CD4-positive, alpha-beta T cell treated with Interleukin-15 for 4 hours (primary cell): ENCODE data around the gene SLC2A13.
"Not testable (repeated sequence)": the region's sequence is repeated elsewhere in the genome, so short reads cannot be mapped to it uniquely, and the experiment has no call there.

Experiments
- DNase-seq: peaks from one replicate; pipeline ENCODE4 v3.0.0-alpha.2; 2020; ENCODE audit warnings: low spot score

SLC2A13 gene

GRCh38 chr12:39867631-39868327, 238.1 kb downstream of the SLC2A13 start:
- DNase-seq, result no peak

DNA sequence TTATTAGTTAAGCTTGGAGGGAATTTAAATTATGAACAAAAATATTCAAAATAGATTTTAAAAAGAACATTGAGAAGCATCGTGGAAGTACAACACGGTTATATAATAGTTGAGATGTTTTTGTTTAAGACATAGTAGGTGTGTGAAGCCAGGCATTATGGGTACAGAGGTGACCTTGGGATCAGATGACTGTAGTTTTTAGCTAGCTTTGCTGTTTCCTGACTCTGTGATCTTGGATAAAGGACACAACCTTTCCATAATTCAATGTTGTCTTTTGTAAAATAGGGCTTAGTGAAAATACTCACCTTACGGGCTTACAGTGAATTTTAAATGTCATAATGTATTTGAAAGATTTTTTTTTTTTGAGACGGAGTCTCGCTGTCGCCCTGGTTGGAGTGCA, 239.7 kb downstream of the SLC2A13 start:
- DNase-seq, result no peak

- DNase-seq, result no peak
Observed at GRCh38 chr12:39860695-39861094, 245.2 kb downstream of the SLC2A13 start.

GRCh38 chr12:39853003-39853402, 252.9 kb downstream of the SLC2A13 start:
- DNase-seq, result no peak

DNA sequence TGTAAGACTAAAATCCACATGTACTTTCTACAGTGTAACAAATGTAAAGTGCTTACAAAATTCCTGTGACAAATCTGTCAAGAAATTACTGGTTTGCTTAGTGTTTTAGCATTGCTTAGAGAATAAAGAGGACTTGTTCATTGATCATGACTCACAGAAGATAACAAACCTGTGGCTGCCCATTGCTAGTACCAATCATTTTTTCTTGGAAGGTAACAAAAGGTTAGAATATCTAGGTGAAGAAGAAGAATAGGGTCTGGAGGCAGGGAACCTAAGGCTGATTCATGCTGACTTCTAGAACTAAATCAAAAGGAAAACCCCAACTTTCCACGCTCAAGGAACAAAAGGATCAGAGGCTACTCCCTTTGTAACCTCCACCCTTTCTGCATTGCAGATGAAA, 253.5 kb downstream of the SLC2A13 start:
- DNase-seq, result no peak

DNA sequence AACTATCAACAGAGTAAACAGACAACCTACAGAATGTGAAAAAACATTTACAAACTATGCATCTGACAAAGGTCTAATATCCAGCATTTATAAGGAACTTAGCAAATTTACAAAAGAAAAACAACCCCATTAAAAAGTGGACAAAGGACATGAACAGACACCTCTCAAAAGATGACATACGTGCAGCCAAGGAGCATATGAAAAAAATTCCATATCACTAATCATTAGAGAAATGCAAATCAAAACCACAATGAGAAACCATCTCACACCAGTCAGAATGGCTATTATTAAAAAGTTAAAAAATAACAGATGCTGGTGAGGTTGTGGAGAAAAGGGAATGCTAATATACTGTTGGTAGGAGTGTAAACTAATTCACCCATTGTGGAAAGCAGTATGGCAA, 257.7 kb downstream of the SLC2A13 start:
- not testable (repeated sequence) for DNase-seq

DNA sequence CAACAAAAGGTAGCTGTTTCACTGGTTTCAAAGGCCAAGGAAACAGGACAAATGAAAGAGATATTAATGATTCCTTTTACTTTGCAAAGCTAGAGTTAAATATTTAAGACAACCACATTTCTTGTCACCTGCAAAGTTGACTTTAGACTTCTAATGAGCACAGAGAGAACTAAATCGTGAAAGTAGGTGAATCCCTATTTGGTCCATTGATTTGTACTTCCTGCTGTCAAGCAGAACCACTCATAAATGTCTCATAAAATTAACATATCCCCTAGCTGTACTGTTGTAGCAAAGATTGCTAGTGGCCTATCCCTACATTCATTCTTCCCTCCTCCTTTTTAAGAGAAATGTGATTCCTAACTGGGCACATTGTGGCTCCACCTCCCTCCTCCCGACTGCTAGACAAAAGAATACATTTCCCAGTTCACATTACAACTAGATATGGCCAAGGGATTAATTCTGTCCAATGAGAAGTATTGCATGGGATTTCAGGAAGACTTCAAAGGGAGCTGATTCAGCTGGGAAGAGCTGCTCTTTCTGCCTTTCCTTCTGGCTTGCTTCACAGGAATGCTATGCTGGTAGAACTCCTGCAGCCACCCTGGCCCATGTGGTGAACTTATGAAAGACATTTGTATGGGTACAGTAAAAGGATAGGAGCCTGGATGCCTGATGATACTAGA, 258.8 kb downstream of the SLC2A13 start:
- no peak for DNase-seq

DNA sequence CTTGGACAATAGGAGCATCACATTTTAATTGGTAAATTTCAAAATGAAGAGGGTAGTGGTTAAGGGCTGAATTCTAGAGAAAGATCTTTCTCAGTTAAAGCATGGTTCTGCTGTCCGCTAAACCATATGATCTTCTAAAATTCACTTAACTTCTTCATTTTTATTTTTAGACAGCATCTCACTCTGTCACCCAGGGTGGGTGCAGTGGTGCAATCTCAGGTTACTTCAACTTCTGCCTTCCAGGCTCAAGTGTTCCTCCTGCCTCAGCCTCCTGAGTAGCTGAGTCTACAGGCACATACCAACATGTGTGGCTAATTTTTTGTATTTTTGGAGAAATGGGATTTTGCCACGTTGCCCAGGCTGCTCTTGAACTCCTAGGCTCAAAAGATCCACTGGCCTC, 259.6 kb downstream of the SLC2A13 start:
- no peak for DNase-seq

GRCh38 chr12:39840422-39840821, 265.5 kb downstream of the SLC2A13 start:
- no peak for DNase-seq

GRCh38 chr12:39839072-39839471, 266.8 kb downstream of the SLC2A13 start:
- DNase-seq, result no peak

DNA sequence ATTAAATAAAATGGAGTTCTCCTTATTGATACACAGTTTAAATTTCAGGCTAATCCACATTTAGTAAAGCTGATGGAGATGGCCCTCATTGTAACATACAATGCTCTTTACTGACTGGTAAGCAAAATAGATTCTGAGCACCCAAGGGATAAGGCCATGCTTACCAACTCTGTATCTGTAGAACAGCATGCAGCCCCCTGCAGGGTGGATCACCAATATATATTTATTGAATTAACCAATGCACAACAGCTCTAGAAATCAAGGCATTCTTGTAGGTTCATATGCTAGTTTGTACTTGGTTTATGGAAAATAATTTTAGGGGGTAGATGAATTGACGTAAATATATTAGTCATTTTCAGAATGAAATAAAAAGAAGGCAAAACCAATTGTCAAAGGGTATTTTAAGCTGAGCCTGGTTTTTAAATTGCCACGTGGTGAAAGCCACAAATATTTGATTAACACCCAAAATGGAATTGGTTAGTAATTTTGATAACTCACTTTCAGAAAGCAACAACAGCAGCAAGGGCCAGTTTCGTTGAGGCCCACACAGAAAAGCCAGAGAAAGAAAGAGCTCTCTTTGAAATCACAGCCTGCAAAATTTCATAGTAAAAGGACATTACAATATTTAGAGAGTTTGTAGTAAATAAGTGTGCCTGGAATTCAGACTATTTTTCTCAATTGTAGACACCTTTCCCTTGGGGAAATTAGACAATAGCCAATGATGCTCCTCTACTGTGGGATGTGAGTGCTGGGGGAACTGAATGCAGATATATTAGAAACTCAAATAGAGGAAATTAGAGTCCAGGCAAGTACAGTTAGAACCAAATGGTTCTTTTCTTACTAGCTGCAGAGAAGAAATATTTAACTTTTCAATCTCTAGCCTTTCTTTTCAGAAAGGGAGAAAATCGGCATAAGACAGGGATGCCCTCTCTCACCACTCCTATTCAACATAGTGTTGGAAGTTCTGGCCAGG, 270.1 kb downstream of the SLC2A13 start:
- no peak for DNase-seq

GRCh38 chr12:39831587-39832315, 274.1 kb downstream of the SLC2A13 start:
- DNase-seq, result no peak

DNA sequence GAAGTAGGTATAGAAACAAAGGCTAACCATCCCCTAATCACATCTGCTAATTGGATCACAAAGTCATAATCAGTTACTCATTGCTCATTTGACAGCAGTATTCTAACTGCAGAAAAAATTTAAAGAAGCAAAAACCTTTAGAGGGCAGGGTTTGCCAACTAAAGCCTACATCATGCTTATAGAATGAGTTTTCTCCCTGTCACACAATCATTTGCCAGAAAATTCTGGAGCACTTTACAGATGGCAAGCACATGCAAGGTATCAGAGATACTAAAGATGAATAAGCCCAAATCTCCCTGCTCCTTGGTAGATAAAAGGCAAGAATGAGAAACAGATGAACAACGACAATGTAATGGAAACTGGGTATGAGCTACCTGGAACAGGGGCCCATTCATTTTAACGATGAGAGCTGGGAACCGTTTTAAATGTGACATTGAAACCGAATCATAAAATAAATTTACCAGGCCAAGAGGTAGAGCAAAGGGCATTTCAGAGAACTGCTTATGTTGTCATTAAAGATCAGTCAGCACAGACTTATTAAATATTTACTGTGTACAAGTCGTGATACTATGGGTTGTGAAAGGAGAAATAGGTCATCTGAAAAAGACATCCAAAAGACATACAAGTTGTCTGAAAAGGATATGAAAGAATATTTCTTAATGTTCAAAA, 274.9 kb downstream of the SLC2A13 start:
- DNase-seq, result no peak

DNA sequence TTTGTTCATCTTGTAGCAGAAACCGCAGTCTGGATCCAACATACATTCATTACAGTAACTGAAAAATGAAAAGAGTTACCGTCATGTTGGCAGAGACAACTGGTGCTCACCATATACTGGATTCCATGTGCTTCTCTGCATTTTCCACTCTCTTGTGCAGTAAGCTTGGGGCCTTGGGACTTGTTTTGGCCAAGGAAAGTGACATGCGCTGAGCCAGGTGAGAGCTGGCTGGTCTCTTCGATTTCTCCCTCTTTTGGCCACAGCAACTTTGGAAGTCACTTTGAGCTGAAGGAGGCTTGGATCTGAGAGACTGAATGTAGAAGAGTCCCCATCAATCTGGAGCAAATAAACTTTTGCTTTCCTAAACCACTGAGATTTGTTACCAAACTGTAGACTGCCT, 275.7 kb downstream of the SLC2A13 start:
- DNase-seq, result no peak

DNA sequence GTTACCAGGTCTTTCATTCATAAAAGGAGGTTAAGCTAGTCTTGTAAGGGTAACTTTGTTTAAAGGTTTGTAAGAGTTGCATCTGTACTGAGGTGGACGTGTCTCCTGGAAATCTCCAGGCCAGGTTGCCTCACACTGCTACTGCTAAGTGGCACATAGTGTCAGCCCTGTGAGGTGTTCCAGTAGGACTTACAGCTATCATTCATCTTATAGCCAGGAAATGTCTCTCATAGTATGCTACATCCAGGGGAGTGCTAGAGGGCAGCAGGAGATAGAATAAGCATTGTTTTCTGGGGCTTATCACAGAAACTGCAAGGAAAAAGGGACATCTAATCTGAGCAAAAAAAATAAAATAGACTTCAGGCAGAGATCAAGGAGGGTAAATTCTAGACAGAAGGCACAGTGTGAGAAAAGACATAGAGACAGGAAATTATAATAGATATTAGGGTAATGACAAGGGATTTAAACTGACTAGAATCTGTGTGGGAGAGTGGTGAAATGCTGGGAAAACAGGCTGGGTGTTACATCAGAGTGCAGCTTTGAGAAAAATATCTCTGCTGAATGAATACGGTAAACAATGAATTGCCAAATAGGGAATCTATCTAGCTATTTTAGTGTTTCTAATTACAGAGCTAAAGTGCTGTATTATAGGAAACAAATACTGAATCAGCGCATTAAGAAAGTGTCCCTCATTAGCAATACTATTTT, 281.2 kb downstream of the SLC2A13 start:
- no peak for DNase-seq

- no peak for DNase-seq
Observed at GRCh38 chr12:39816671-39817185, 289.2 kb downstream of the SLC2A13 start.

DNA sequence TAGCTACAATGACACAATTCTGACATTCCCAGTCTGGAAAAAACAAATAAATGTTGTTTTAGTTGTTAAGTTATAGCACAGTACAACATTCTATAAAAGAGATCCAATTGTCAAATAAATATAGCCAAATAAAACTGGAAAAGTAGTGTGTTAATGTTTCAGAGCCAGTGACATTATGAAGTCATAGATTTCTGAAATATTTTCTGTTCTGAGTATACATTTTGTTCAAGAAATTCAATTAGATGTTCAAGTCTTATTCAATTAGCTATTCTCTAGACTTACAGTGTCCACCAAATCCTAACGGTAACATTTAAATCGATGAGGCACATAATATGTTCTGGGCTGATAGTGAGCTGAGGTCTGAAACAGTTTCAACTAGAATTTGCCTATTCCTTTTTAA, 290.1 kb downstream of the SLC2A13 start:
- no peak for DNase-seq

DNA sequence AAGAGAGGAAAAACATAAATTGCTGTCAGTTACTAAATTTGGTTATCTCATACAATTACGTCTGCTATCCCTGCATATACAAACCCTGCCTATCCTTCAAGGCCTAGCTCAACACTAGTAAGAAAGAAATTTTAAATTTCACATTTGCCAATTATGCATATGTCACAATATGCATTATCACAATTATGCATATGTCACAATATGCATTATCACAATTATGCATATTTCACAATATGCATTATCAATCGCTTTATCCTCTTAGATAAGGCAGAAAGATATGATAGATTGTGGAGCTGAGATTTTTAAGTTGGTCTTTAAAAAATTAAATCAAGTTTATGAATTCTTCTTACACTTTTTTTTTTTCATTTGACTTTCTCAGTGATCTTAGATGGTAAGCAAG, 291.3 kb downstream of the SLC2A13 start:
- DNase-seq, result no peak

DNA sequence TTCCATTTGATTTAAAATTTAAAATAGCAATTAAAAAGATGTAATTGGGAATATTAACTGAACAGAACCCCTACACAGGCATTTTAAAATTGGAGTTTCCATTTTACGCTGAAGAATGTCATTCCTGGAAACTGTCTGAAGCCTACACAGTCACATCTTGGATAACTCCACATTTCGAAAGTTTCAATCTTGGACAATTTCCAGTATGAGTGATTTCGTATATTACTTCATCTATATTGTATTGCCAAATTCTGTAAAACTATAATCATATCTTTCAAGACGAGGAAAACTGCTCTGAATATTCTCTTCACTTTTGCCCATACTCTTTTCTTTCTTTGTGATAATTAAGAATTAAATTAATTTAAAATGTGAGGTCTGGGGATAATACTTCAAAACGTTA, 292.1 kb downstream of the SLC2A13 start:
- no peak for DNase-seq

DNA sequence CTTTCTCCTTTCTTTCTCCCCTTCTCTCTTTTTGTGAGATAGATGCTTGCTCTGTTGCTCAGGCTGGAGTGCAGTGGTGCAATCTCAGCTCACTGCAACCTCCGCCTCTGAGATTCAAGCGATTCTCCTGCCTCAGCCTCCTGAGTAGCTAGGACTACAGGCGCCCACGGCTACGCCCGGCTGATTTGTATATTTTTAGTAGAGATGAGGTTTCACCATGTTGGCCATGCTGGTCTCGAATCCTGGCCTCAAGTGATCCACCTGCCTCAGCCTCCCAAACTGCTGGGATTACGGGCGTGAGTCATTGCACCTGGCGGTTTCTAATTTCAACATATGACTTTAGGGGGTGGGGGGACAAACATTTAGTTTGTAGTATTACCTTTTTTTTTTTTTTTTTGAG, 293.4 kb downstream of the SLC2A13 start:
- DNase-seq, result not testable (repeated sequence)

DNA sequence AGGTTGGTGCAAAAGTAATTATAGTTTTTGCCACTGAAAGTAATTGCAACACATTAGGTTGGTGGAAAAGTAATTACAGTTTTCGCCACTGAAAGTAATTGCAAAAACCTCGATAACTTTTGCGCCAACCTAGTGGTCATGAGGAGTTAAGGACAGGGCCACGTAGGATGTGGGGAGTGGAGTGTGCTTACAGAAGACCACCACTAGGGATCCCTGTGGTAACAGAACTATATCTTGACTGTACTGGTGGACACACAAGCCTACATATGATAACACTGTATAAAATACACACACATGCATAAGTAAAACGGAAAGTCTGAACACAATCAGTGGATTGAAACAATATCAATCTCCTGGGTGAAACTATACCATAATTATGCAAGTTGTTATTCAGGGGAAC, 298.8 kb downstream of the SLC2A13 start:
- DNase-seq, result no peak
